ENCODE data around the gene NPAS3.

- TF ChIP-seq CTCF (IDR thresholded peaks at IDR 0.05) (no peak), POLR2A (IDR thresholded peaks at IDR 0.05) (no peak)
These were observed 683.8 kb downstream of the NPAS3 start for GRCh38 chr14:33622496-33622895.
